HCT116 (cell line): Measurements from ENCODE around the gene PMF1. TPM values are rescaled to one million over a fixed set of nuclear protein-coding genes. Genes with fewer than 3 reads are reported as not detected.

Experiments used
- total RNA-seq: library from RNA; stranded (reverse); gene quantifications from one replicate; pipeline ENCODE4 v1.2.1, GENCODE V29; 2021; ENCODE audit not compliant: unreplicated experiment

PMF1 gene
- total RNA-seq, 1 experiment from 2014 or later, result 52.6 TPM

Other genes starting within 250 kb of the PMF1 start
- gene ARHGEF2, start 234.5 kb upstream of the PMF1 start, total RNA-seq, result 90.1 TPM
- 153 TPM for gene SSR2, start 192.1 kb upstream of the PMF1 start, total RNA-seq
- 68.4 TPM for gene UBQLN4, start 159.2 kb upstream of the PMF1 start, total RNA-seq
- gene LAMTOR2, start 158.2 kb upstream of the PMF1 start, total RNA-seq, result 60.2 TPM
- gene RAB25, start 151.8 kb upstream of the PMF1 start, total RNA-seq, result 142 TPM
- gene MEX3A, start 130.5 kb upstream of the PMF1 start, total RNA-seq, result 6.1 TPM
- 528 TPM for gene LMNA, start 98.3 kb upstream of the PMF1 start, total RNA-seq
- gene SEMA4A, start 59.4 kb upstream of the PMF1 start, total RNA-seq, result 0.39 TPM
- 17.5 TPM for gene SLC25A44, start 18.9 kb upstream of the PMF1 start, total RNA-seq
- 1.4 TPM for gene BGLAP, start 29.2 kb downstream of the PMF1 start, total RNA-seq
- 10.9 TPM for gene PAQR6, start 35.0 kb downstream of the PMF1 start, total RNA-seq
- 75.2 TPM for gene SMG5, start 69.8 kb downstream of the PMF1 start, total RNA-seq
- 6.3 TPM for gene TMEM79, start 71.3 kb downstream of the PMF1 start, total RNA-seq
- 27.8 TPM for gene GLMP, start 82.7 kb downstream of the PMF1 start, total RNA-seq
- gene VHLL, start 86.3 kb downstream of the PMF1 start, total RNA-seq, result not detected
- 619 TPM for gene CCT3, start 125.3 kb downstream of the PMF1 start, total RNA-seq
- 1.0 TPM for gene TSACC, start 125.5 kb downstream of the PMF1 start, total RNA-seq
- gene RHBG, start 156.2 kb downstream of the PMF1 start, total RNA-seq, result 5.7 TPM